GM23338 (cell line): ENCODE measurements around the gene PRCD. TPM values are rescaled to one million over a fixed set of nuclear protein-coding genes. Genes with fewer than 3 reads are reported as not detected.

Experiments used
- ATAC-seq: fragments of 200-7000 bp; cut with Tn5 transposase; 3 replicates; pipeline ENCODE4 v1.9.1; 2020
- DNase-seq: peaks from one replicate; pipeline ENCODE4 v3.0.0-alpha.2; 2015; ENCODE audit warnings: low spot score
- H2AFZ ChIP-seq: fragments of 200-600 bp; sonication (generic); 2 replicates; pipeline ENCODE4 v1.8.0; 2016; ENCODE audit warnings: antibody characterized with exemption, mild to moderate bottlenecking, moderate library complexity
- H3F3A ChIP-seq: fragments of 200-600 bp; sonication (generic); replicated peaks from 2 replicates; pipeline ENCODE4 v1.8.0; 2017; ENCODE audit warnings: antibody characterized with exemption, mixed run types, low read depth
- H3K27ac ChIP-seq: fragments of 200-600 bp; sonication (generic); 2 replicates; pipeline ENCODE4 v1.6.1; 2016; ENCODE audit warnings: low read depth
- H3K27me3 ChIP-seq: fragments of 200-600 bp; sonication (generic); 2 replicates; pipeline ENCODE4 v1.8.0; 2016; ENCODE audit warnings: mild to moderate bottlenecking, mixed run types, moderate library complexity; ENCODE audit not compliant: insufficient read depth
- H3K36me3 ChIP-seq: fragments of 200-600 bp; sonication (generic); 2 replicates; pipeline ENCODE4 v1.8.0; 2016; ENCODE audit warnings: mild to moderate bottlenecking; ENCODE audit not compliant: insufficient read depth
- H3K4me1 ChIP-seq: fragments of 200-600 bp; sonication (generic); 2 replicates; pipeline ENCODE4 v1.8.0; 2016; ENCODE audit warnings: mild to moderate bottlenecking, moderate library complexity; ENCODE audit not compliant: insufficient read depth
- H3K4me2 ChIP-seq: fragments of 200-600 bp; sonication (generic); 2 replicates; pipeline ENCODE4 v1.7.1; 2017; ENCODE audit warnings: mixed run types
- H3K4me3 ChIP-seq: fragments of 200-600 bp; sonication (generic); 2 replicates; pipeline ENCODE4 v1.6.1; 2016; ENCODE audit warnings: mixed run types
- H3K79me2 ChIP-seq: fragments of 200-600 bp; sonication (generic); replicated peaks from 2 replicates; pipeline ENCODE4 v1.8.0; 2017; ENCODE audit warnings: mild to moderate bottlenecking; ENCODE audit not compliant: insufficient read depth
- H3K9me2 ChIP-seq: fragments of 200-600 bp; sonication (generic); 2 replicates; pipeline ENCODE4 v1.8.0; 2017; ENCODE audit not compliant: insufficient read depth
- H4K20me1 ChIP-seq: fragments of 200-600 bp; sonication (generic); replicated peaks from 2 replicates; pipeline ENCODE4 v1.8.0; 2017; ENCODE audit warnings: mild to moderate bottlenecking; ENCODE audit not compliant: insufficient read depth
- H3K27ac Mint-ChIP-seq: 2 replicates; pipeline ENCODE4 v1.8.0; 2020; ENCODE audit warnings: inconsistent platforms, mild to moderate bottlenecking, moderate library complexity, mixed read lengths
- H3K27me3 Mint-ChIP-seq: 3 replicates; pipeline ENCODE4 v1.8.0; 2022; ENCODE audit warnings: low read depth, mild to moderate bottlenecking, moderate library complexity, mixed read lengths, inconsistent platforms; ENCODE audit not compliant: insufficient read depth, poor library complexity
- H3K36me3 Mint-ChIP-seq: 3 replicates; pipeline ENCODE4 v1.8.0; 2021; ENCODE audit warnings: low read depth, mild to moderate bottlenecking, inconsistent platforms, moderate library complexity, mixed read lengths
- H3K4me1 Mint-ChIP-seq: 3 replicates; pipeline ENCODE4 v1.8.0; 2020; ENCODE audit warnings: mild to moderate bottlenecking, inconsistent platforms, mixed read lengths
- H3K4me3 Mint-ChIP-seq: 3 replicates; pipeline ENCODE4 v1.8.0; 2021; ENCODE audit warnings: moderate library complexity, mild to moderate bottlenecking, inconsistent platforms, mixed read lengths
- H3K9me3 Mint-ChIP-seq: 3 replicates; pipeline ENCODE4 v1.8.0; 2020; ENCODE audit warnings: moderate library complexity, mild to moderate bottlenecking, inconsistent platforms, mixed read lengths
- CREB1 ChIP-seq: fragments of 250-450 bp; sonication (Bioruptor Pico); IDR thresholded peaks from 2 replicates; pipeline ENCODE4 v1.5.0; 2020; ENCODE audit warnings: low read depth, mild to moderate bottlenecking, moderate library complexity
- CTCF ChIP-seq, 2 experiments: fragments of 200-600 bp in 1 of 2; sonication (generic) in 1 of 2; conservative IDR thresholded peaks; 2 replicates each; pipeline versions ENCODE4 v1.5.1 to v1.6.1; 2016 to 2017; ENCODE audit warnings: antibody characterized with exemption in 2 of 2, low read depth in 2 of 2, mild to moderate bottlenecking in 2 of 2, moderate library complexity in 1 of 2
- ETS1 ChIP-seq: IDR thresholded peaks from 2 replicates; pipeline ENCODE4 v1.6.1; 2016; ENCODE audit warnings: antibody characterized with exemption
- EZH2 ChIP-seq: fragments of 200-600 bp; sonication (generic); IDR thresholded peaks from one replicate; pipeline ENCODE4 v1.8.0; 2017; ENCODE audit warnings: antibody characterized with exemption, mild to moderate bottlenecking, low read depth; ENCODE audit not compliant: unreplicated experiment
- EZH2phosphoT487 ChIP-seq: fragments of 200-600 bp; sonication (generic); IDR thresholded peaks from one replicate; pipeline ENCODE4 v1.8.1; 2018; ENCODE audit warnings: antibody characterized with exemption; ENCODE audit not compliant: unreplicated experiment
- STAT1 ChIP-seq: IDR thresholded peaks from one replicate; pipeline ENCODE4 v1.6.1; 2016; ENCODE audit warnings: antibody characterized with exemption; ENCODE audit not compliant: unreplicated experiment
- polyA plus RNA-seq: library from polyadenylated mRNA; unstranded; fragments of >200 nt; fragmentation: Nextera tagmentation; extraction: Ambion mirVana; gene quantifications from 2 replicates; pipeline ENCODE4 v1.2.1, GENCODE V29; 2016
- total RNA-seq: library from RNA; depleted of rRNA; stranded (reverse); fragments of >200 nt; shearing (Covaris generic); gene quantifications from 2 replicates; pipeline ENCODE4 v1.2.3, GENCODE V29; 2014

Gene PRCD
- total and polyA plus RNA-seq, 2 experiments from 2014 or later, result 0.38 to 1.6 TPM

- Histone ChIP-seq H4K20me1 (no peaks in the 10 kb centered on the region; the same call in 1 of the 2 replicates), H3K27me3 (peaks cover 86% of the 10 kb centered on the region), H3K4me3 (peak overlapping the region; percentile 77), H3K27ac (no peak overlapping the region), H3K9me2 (no peaks in the 10 kb centered on the region), H3K36me3 (no peaks in the 10 kb centered on the region), H3K4me1 (peaks cover 10% of the 10 kb centered on the region), H3K79me2 (no peaks in the 10 kb centered on the region), H2AFZ (peak overlapping the region; percentile 97), H3F3A (0 out of 2 replicates have a peak, but pooled peaks cover 3% of the 10 kb centered on the region), H3K4me2 (peak overlapping the region; percentile 97)
- no peaks in the 10 kb centered on the region; the same call in 2 of the 3 replicates for H3K36me3 Mint-ChIP-seq
- ATAC-seq (peak; percentile 15; the same call in 2 of the 3 replicates), DNase-seq (peak; percentile 50)
- H3K4me3 Mint-ChIP-seq, result peak overlapping the region; percentile 73
- H3K9me3 Mint-ChIP-seq, result no peaks in the 10 kb centered on the region; the same call in 1 of the 3 replicates
- H3K27ac Mint-ChIP-seq, result no peak overlapping the region
- TF ChIP-seq EZH2 (peak; percentile 62), CREB1 (CRISPR knock-in tag) (no peak)
- peaks cover 66% of the 10 kb centered on the region for H3K27me3 Mint-ChIP-seq
- peaks cover 13% of the 10 kb centered on the region; the same call in 2 of the 3 replicates for H3K4me1 Mint-ChIP-seq
These were observed 44.7 kb downstream of the PRCD start for GRCh38 chr17:76584427-76585032.

GRCh38 chr17:76585033-76585648 is 45.3 kb downstream of the PRCD start:
- peaks cover 63% of the 10 kb centered on the region for H3K27me3 Mint-ChIP-seq
- Histone ChIP-seq H3K27me3 (peaks cover 81% of the 10 kb centered on the region), H3F3A (0 out of 2 replicates have a peak, but pooled peaks cover 3% of the 10 kb centered on the region), H4K20me1 (no peaks in the 10 kb centered on the region; the same call in 1 of the 2 replicates), H3K4me3 (peak overlapping the region; percentile 77), H3K79me2 (no peaks in the 10 kb centered on the region), H3K9me2 (no peaks in the 10 kb centered on the region), H3K4me1 (peaks cover 10% of the 10 kb centered on the region), H2AFZ (peak overlapping the region; percentile 97), H3K27ac (no peak overlapping the region), H3K36me3 (no peaks in the 10 kb centered on the region), H3K4me2 (peak overlapping the region; percentile 97)
- H3K9me3 Mint-ChIP-seq, result no peaks in the 10 kb centered on the region; the same call in 1 of the 3 replicates
- peak overlapping the region; percentile 73 for H3K4me3 Mint-ChIP-seq
- H3K27ac Mint-ChIP-seq, result no peak overlapping the region
- ATAC-seq (peak; percentile 55), DNase-seq (peak; percentile 76)
- peaks cover 13% of the 10 kb centered on the region; the same call in 2 of the 3 replicates for H3K4me1 Mint-ChIP-seq
- no peaks in the 10 kb centered on the region; the same call in 2 of the 3 replicates for H3K36me3 Mint-ChIP-seq
- peak; percentile 92 for TF ChIP-seq EZH2
- peak; percentile 26 for TF ChIP-seq EZH2phosphoT487
- no peak for TF ChIP-seq ETS1

- no peaks in the 10 kb centered on the region for H3K36me3 ChIP-seq
- no peaks in the 10 kb centered on the region; the same call in 1 of the 2 replicates for H4K20me1 ChIP-seq
- H3K4me2 ChIP-seq, result peak within 1 kb of the TSS; percentile 97
- peak; percentile 74 for TF ChIP-seq EZH2
- TF ChIP-seq CTCF (conservative IDR thresholded peaks at IDR 0.05; ENCODE audit: low read depth in 2 of 2), result 0 out of 4 replicates have a peak, but pooled peaks of 1 of the 2 experiments have one; percentile 16
- TF ChIP-seq STAT1, result no peak
- peaks cover 10% of the 10 kb centered on the region; the same call in 2 of the 3 replicates for H3K4me1 Mint-ChIP-seq
- DNase-seq (peak; percentile 56), ATAC-seq (peak; percentile 56)
- no peaks in the 10 kb centered on the region; the same call in 1 of the 3 replicates for H3K9me3 Mint-ChIP-seq
- H3K27ac Mint-ChIP-seq, result no peak within 1 kb of the TSS
- no peaks in the 10 kb centered on the region; the same call in 2 of the 3 replicates for H3K36me3 Mint-ChIP-seq
- H3K9me2 ChIP-seq, result no peaks in the 10 kb centered on the region
- 0 out of 2 replicates have a peak, but pooled peaks cover 3% of the 10 kb centered on the region for H3F3A ChIP-seq
- H3K27ac ChIP-seq, result no peak within 1 kb of the TSS
- H3K4me3 Mint-ChIP-seq, result peak within 1 kb of the TSS; percentile 73
- H3K27me3 Mint-ChIP-seq, result peaks cover 63% of the 10 kb centered on the region
- H3K4me1 ChIP-seq, result peaks cover 6% of the 10 kb centered on the region
- no peaks in the 10 kb centered on the region for H3K79me2 ChIP-seq
- H2AFZ ChIP-seq, result peak within 1 kb of the TSS; percentile 97
- H3K27me3 ChIP-seq, result peaks cover 77% of the 10 kb centered on the region
- peak within 1 kb of the TSS; percentile 77 for H3K4me3 ChIP-seq
These were observed 46.1 kb downstream of the PRCD start, which contains the start of gene ST6GALNAC2 for GRCh38 chr17:76585649-76586593. TSS of gene ST6GALNAC2 (minus strand) at chr17:76585860. CDS start at chr17:76585808, 52 bp downstream.
